ENCODE measurements around the gene CPT1A. TPM values are rescaled to one million over a fixed set of nuclear protein-coding genes. Genes with fewer than 3 reads are reported as not detected.

Gene CPT1A
- polyA plus RNA-seq, 1 of the 3 experiments (the other 2 are of a cell fraction) = 31.2 TPM

GRCh38 chr11:68808787-68809186 is 32.9 kb downstream of the CPT1A start:
- H3K36me3 ChIP-seq (replicated peaks in 1 of 2; ENCODE audit: control insufficient read depth in 1 of 2, insufficient read depth in 2 of 2, low read length in 1 of 2) = peaks cover 21 to 40% of the 10 kb centered on the region in 2 experiments
- H3K9me2 ChIP-seq = no peaks in the 10 kb centered on the region
- no peak overlapping the region for H3K4me3 ChIP-seq (ENCODE audit: low read depth in 2 of 2, low read length in 1 of 2)
- H3K27me3 ChIP-seq (ENCODE audit: insufficient read depth) = no peaks in the 10 kb centered on the region
- peaks cover 4 to 6% of the 10 kb centered on the region in 2 experiments; a peak in 2 of 4 replicates for H3K4me1 ChIP-seq (ENCODE audit: control insufficient read depth in 1 of 2, insufficient read depth in 2 of 2, low read depth in 1 of 2, low read length in 1 of 2)
- no peak overlapping the region for H3K9ac ChIP-seq
- H3F3A ChIP-seq (replicated peaks; ENCODE audit: insufficient read depth) = peaks cover 8% of the 10 kb centered on the region
- no peak overlapping the region for H3K27ac ChIP-seq (ENCODE audit: low read depth in 2 of 2, low read length in 1 of 2)
- ChIA-PET POLR2A (no interaction called here), CTCF (interaction anchor here (0.8 to 2.5 kb wide), 3 partner anchors 10 to 54 kb away, joined by 3 to 12 read pairs (median 5); no protein-coding TSS in a partner anchor)
- H3K79me2 ChIP-seq (ENCODE audit: insufficient read depth) = peaks cover 13% of the 10 kb centered on the region
- 99% methylated on average over 2 of the region's 2 CpGs for WGBS (ENCODE audit: low lambda C conversion rate)
- no peak for DNase-seq
- H3K9me3 ChIP-seq = no peaks in the 10 kb centered on the region
- TF ChIP-seq GATA2 (CRISPR knock-in tag; IDR thresholded peaks at IDR 0.05) = no peak
- no peak for TF ChIP-seq TAF1 (IDR thresholded peaks at IDR 0.05; ENCODE audit: borderline replicate concordance, low read depth, low read length)
- no peak for TF ChIP-seq YY1 (IDR thresholded peaks at IDR 0.05; ENCODE audit: low read depth)
- TF ChIP-seq FOXM1 (IDR thresholded peaks at IDR 0.05; ENCODE audit: low read depth) = no peak
- TF ChIP-seq, protein P1, sequence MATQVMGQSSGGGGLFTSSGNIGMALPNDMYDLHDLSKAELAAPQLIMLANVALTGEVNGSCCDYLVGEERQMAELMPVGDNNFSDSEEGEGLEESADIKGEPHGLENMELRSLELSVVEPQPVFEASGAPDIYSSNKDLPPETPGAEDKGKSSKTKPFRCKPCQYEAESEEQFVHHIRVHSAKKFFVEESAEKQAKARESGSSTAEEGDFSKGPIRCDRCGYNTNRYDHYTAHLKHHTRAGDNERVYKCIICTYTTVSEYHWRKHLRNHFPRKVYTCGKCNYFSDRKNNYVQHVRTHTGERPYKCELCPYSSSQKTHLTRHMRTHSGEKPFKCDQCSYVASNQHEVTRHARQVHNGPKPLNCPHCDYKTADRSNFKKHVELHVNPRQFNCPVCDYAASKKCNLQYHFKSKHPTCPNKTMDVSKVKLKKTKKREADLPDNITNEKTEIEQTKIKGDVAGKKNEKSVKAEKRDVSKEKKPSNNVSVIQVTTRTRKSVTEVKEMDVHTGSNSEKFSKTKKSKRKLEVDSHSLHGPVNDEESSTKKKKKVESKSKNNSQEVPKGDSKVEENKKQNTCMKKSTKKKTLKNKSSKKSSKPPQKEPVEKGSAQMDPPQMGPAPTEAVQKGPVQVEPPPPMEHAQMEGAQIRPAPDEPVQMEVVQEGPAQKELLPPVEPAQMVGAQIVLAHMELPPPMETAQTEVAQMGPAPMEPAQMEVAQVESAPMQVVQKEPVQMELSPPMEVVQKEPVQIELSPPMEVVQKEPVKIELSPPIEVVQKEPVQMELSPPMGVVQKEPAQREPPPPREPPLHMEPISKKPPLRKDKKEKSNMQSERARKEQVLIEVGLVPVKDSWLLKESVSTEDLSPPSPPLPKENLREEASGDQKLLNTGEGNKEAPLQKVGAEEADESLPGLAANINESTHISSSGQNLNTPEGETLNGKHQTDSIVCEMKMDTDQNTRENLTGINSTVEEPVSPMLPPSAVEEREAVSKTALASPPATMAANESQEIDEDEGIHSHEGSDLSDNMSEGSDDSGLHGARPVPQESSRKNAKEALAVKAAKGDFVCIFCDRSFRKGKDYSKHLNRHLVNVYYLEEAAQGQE (IDR thresholded peaks at IDR 0.05; ENCODE audit: low read depth, low read length) = no peak
- no peak for TF ChIP-seq SIN3A (IDR thresholded peaks at IDR 0.05; ENCODE audit: borderline replicate concordance, low read depth, low read length)
- TF ChIP-seq, protein P2, sequence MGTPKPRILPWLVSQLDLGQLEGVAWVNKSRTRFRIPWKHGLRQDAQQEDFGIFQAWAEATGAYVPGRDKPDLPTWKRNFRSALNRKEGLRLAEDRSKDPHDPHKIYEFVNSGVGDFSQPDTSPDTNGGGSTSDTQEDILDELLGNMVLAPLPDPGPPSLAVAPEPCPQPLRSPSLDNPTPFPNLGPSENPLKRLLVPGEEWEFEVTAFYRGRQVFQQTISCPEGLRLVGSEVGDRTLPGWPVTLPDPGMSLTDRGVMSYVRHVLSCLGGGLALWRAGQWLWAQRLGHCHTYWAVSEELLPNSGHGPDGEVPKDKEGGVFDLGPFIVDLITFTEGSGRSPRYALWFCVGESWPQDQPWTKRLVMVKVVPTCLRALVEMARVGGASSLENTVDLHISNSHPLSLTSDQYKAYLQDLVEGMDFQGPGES (IDR thresholded peaks at IDR 0.05; ENCODE audit: low read depth, low read length) = no peak
- TF ChIP-seq RXRA (IDR thresholded peaks at IDR 0.05; ENCODE audit: borderline replicate concordance, low read depth) = no peak
- TF ChIP-seq NFIC (IDR thresholded peaks at IDR 0.05; ENCODE audit: borderline replicate concordance) = no peak
- TF ChIP-seq CHD2 (IDR thresholded peaks at IDR 0.05; ENCODE audit: low read length, partially characterized antibody) = no peak
- TF ChIP-seq RCOR1 (IDR thresholded peaks at IDR 0.05; ENCODE audit: low read length) = no peak
- H3K4me2 ChIP-seq = no peak overlapping the region
- H2AFZ ChIP-seq (ENCODE audit: low read depth) = no peak overlapping the region
- H4K20me1 ChIP-seq (ENCODE audit: insufficient read depth) = peaks cover 4% of the 10 kb centered on the region; the same call in 1 of the 2 replicates

Measured in SK-N-SH (cell line).